Endodermal cell (in vitro differentiated cells): ENCODE data around the gene MMP15. TPM values are rescaled to one million over a fixed set of nuclear protein-coding genes. Genes with fewer than 3 reads are reported as not detected.
A peak's percentile ranks its signal among the peaks of the same experiment; 100 is the strongest.

Experiments
- DNase-seq: peaks from one replicate; pipeline ENCODE4 v3.0.0-alpha.2; 2017
- H3K27ac ChIP-seq: 2 replicates; pipeline ENCODE4 v1.5.1; 2013; ENCODE audit warnings: mild to moderate bottlenecking, low read depth, low read length, moderate library complexity
- H3K27me3 ChIP-seq: 2 replicates; pipeline ENCODE4 v1.6.1; 2013; ENCODE audit warnings: mild to moderate bottlenecking, low read length, moderate library complexity; ENCODE audit not compliant: insufficient read depth, control insufficient read depth, poor library complexity, severe bottlenecking
- H3K36me3 ChIP-seq: 2 replicates; pipeline ENCODE4 v1.7.0; 2013; ENCODE audit warnings: mild to moderate bottlenecking, low read length, moderate library complexity; ENCODE audit not compliant: control insufficient read depth, insufficient read depth
- H3K4me1 ChIP-seq: one replicate; pipeline ENCODE4 v1.7.0; 2013; ENCODE audit warnings: low read length; ENCODE audit not compliant: control insufficient read depth, insufficient read depth
- H3K4me3 ChIP-seq: 2 replicates; pipeline ENCODE4 v1.5.1; 2013; ENCODE audit warnings: mild to moderate bottlenecking, low read length, moderate library complexity
- H3K9ac ChIP-seq: 2 replicates; pipeline ENCODE4 v1.6.1; 2013; ENCODE audit warnings: mild to moderate bottlenecking, low read length, moderate library complexity; ENCODE audit not compliant: poor library complexity, severe bottlenecking; ENCODE audit errors: extremely low read depth
- H3K9me3 ChIP-seq: 2 replicates; pipeline ENCODE4 v1.6.1; 2013; ENCODE audit warnings: mild to moderate bottlenecking, low read length, moderate library complexity; ENCODE audit not compliant: control insufficient read depth
- H3K27ac Mint-ChIP-seq: 2 replicates; pipeline ENCODE4 v1.8.0; 2020; ENCODE audit warnings: mixed read lengths
- H3K27me3 Mint-ChIP-seq: 2 replicates; pipeline ENCODE4 v1.8.0; 2021; ENCODE audit warnings: mild to moderate bottlenecking, mixed read lengths; ENCODE audit not compliant: insufficient read depth
- H3K36me3 Mint-ChIP-seq: 2 replicates; pipeline ENCODE4 v1.8.0; 2020; ENCODE audit warnings: low read depth, mixed read lengths
- H3K4me1 Mint-ChIP-seq: 2 replicates; pipeline ENCODE4 v1.8.0; 2020; ENCODE audit warnings: mixed read lengths
- H3K4me3 Mint-ChIP-seq: 2 replicates; pipeline ENCODE4 v1.8.0; 2020; ENCODE audit warnings: mild to moderate bottlenecking, moderate library complexity, mixed read lengths
- H3K9me3 Mint-ChIP-seq: 2 replicates; pipeline ENCODE4 v1.8.0; 2020; ENCODE audit warnings: mild to moderate bottlenecking, mixed read lengths
- WGBS, 2 experiments: methylation state at CpG; one replicate each; pipeline versions ENCODE4 v1.1.5 to v1.1.7; 2013; ENCODE audit warnings: missing lambda C conversion rate in 2 of 2, mixed read lengths in 1 of 2; ENCODE audit not compliant: insufficient coverage in 1 of 2, insufficient read length in 1 of 2; 5-methylcytosine and 5-hydroxymethylcytosine counted together
- total RNA-seq, 2 donors: library from RNA; stranded (reverse); fragmentation: NEBNext Ultra II Directional in 1 of 2; extraction: Animal tissue kit (Norgen Biotek cat#: 25700) in 1 of 2; gene quantifications; 2 replicates in 1 of 2; 3 replicates in 1 of 2; pipeline ENCODE4 v1.2.1, GENCODE V29; 2021
- TF ChIP-seq, protein P1 (sequence below): fragments of 200-600 bp; sonication (generic); conservative IDR thresholded peaks from 2 replicates; pipeline ENCODE4 v1.5.0; 2021; ENCODE audit warnings: antibody characterized with exemption, mild to moderate bottlenecking

MMP15 gene
- total RNA-seq, 2 donors from 2014 or later: 99.8 to 105 TPM

DNA sequence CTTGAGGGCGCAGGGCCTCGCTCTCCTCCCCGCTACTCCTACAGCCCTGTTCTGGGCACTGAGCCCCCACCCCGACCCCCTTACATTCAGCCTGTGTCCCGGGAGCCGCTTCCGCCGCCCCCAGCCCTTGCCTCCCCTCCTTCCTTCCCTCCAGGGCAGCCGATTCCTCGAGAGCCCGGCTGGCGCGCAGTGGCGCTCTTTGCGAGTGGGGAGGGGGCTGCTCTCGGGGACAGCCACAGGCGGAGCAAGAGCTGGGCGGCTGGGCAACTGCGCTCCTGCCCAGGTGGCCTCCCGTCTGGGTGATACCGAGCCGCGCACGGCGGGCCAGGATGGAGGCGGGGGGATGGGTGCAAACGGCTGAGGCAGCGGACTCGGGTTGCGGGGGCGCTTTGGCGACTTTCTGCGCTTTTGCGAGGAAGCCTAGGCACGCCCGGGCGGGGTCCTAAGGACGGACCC, 1.2 kb downstream of the MMP15 start:
- peak; percentile 77 for DNase-seq
- peaks cover 25% of the 10 kb centered on the region for H3K4me1 ChIP-seq
- WGBS, 2 experiments: 0% methylated on average over 15 to 38 of the region's 38 CpGs
- no peaks in the 10 kb centered on the region for H3K27me3 Mint-ChIP-seq
- TF ChIP-seq, protein P1, sequence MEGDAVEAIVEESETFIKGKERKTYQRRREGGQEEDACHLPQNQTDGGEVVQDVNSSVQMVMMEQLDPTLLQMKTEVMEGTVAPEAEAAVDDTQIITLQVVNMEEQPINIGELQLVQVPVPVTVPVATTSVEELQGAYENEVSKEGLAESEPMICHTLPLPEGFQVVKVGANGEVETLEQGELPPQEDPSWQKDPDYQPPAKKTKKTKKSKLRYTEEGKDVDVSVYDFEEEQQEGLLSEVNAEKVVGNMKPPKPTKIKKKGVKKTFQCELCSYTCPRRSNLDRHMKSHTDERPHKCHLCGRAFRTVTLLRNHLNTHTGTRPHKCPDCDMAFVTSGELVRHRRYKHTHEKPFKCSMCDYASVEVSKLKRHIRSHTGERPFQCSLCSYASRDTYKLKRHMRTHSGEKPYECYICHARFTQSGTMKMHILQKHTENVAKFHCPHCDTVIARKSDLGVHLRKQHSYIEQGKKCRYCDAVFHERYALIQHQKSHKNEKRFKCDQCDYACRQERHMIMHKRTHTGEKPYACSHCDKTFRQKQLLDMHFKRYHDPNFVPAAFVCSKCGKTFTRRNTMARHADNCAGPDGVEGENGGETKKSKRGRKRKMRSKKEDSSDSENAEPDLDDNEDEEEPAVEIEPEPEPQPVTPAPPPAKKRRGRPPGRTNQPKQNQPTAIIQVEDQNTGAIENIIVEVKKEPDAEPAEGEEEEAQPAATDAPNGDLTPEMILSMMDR: no peak
- H3K9me3 ChIP-seq: no peaks in the 10 kb centered on the region
- peak overlapping the region; percentile 85 for H3K4me3 ChIP-seq
- peak overlapping the region; percentile 63 for H3K9ac ChIP-seq
- peak overlapping the region; percentile 76 for H3K4me3 Mint-ChIP-seq
- no peak overlapping the region for H3K27ac ChIP-seq
- no peaks in the 10 kb centered on the region for H3K27me3 ChIP-seq
- H3K27ac Mint-ChIP-seq: no peak overlapping the region
- no peaks in the 10 kb centered on the region for H3K9me3 Mint-ChIP-seq
- peaks cover 57% of the 10 kb centered on the region for H3K4me1 Mint-ChIP-seq
- peaks cover 15% of the 10 kb centered on the region for H3K36me3 ChIP-seq
- peaks cover 8% of the 10 kb centered on the region for H3K36me3 Mint-ChIP-seq

- Histone ChIP-seq H3K4me1 (peaks cover 25% of the 10 kb centered on the region), H3K9ac (peak overlapping the region; percentile 63), H3K27me3 (no peaks in the 10 kb centered on the region), H3K9me3 (no peaks in the 10 kb centered on the region), H3K27ac (no peak overlapping the region), H3K4me3 (peak overlapping the region; percentile 85), H3K36me3 (peaks cover 12% of the 10 kb centered on the region)
- peak; percentile 93 for DNase-seq
- peaks cover 9% of the 10 kb centered on the region for H3K36me3 Mint-ChIP-seq
- H3K27ac Mint-ChIP-seq: peak overlapping the region; percentile 83
- 1% methylated on average over 12 to 42 of the region's 43 CpGs for WGBS, 2 experiments
- H3K4me3 Mint-ChIP-seq: peak overlapping the region; percentile 76
- H3K27me3 Mint-ChIP-seq: no peaks in the 10 kb centered on the region
- TF ChIP-seq, protein P1: no peak
- peaks cover 57% of the 10 kb centered on the region for H3K4me1 Mint-ChIP-seq
- H3K9me3 Mint-ChIP-seq: no peaks in the 10 kb centered on the region
These were observed 1.8 kb downstream of the MMP15 start for GRCh38 chr16:58027161-58027915.

- Histone ChIP-seq H3K4me1 (peaks cover 26% of the 10 kb centered on the region), H3K9ac (no peak overlapping the region), H3K4me3 (peak overlapping the region; percentile 85), H3K9me3 (no peaks in the 10 kb centered on the region), H3K27ac (no peak overlapping the region), H3K27me3 (no peaks in the 10 kb centered on the region), H3K36me3 (peaks cover 12% of the 10 kb centered on the region)
- Mint-ChIP-seq H3K4me3 (peak overlapping the region; percentile 76), H3K27ac (peak overlapping the region; percentile 83), H3K36me3 (peaks cover 9% of the 10 kb centered on the region), H3K27me3 (no peaks in the 10 kb centered on the region), H3K9me3 (no peaks in the 10 kb centered on the region), H3K4me1 (peaks cover 52% of the 10 kb centered on the region)
- DNase-seq: no peak
- 77 to 90% methylated on average over 2 to 8 of the region's 8 CpGs for WGBS, 2 experiments
- TF ChIP-seq, protein P1: no peak
These were observed 2.4 kb downstream of the MMP15 start for GRCh38 chr16:58027916-58028455.
